Immature natural killer cell (primary cell): ENCODE results near the gene ZC3H10. TPM values are rescaled to one million over a fixed set of nuclear protein-coding genes. Genes with fewer than 3 reads are reported as not detected.

Experiments
- DNase-seq, 3 donors: peaks; one replicate each; pipeline ENCODE4 v3.0.0; 2022; ENCODE audit warnings: mixed read lengths in 1 of 3
- H3K27ac Mint-ChIP-seq, 6 donors: one replicate each; pipeline ENCODE4 v1.8.0; 2020; ENCODE audit warnings: mixed read lengths in 6 of 6, mild to moderate bottlenecking in 5 of 6, inconsistent platforms in 4 of 6, moderate library complexity in 3 of 6
- H3K27me3 Mint-ChIP-seq, 3 donors: one replicate each; pipeline ENCODE4 v1.8.0; 2020 to 2021; ENCODE audit warnings: low read depth in 3 of 3, mild to moderate bottlenecking in 3 of 3, mixed read lengths in 3 of 3, moderate library complexity in 3 of 3, inconsistent platforms in 1 of 3
- H3K36me3 Mint-ChIP-seq, 3 donors: one replicate each; pipeline ENCODE4 v1.8.0; 2020; ENCODE audit warnings: mixed read lengths in 3 of 3, inconsistent platforms in 2 of 3, mild to moderate bottlenecking in 2 of 3
- H3K4me1 Mint-ChIP-seq, 2 donors: one replicate each; pipeline ENCODE4 v1.8.0; 2020; ENCODE audit warnings: inconsistent platforms in 2 of 2, mild to moderate bottlenecking in 2 of 2, mixed read lengths in 2 of 2, moderate library complexity in 1 of 2
- H3K4me3 Mint-ChIP-seq, 5 donors: one replicate each; pipeline ENCODE4 v1.8.0; 2020; ENCODE audit warnings: mild to moderate bottlenecking in 5 of 5, mixed read lengths in 5 of 5, inconsistent platforms in 3 of 5, moderate library complexity in 3 of 5
- H3K9me3 Mint-ChIP-seq, 6 donors: one replicate each; pipeline ENCODE4 v1.8.0; 2020; ENCODE audit warnings: mild to moderate bottlenecking in 6 of 6, mixed read lengths in 6 of 6, inconsistent platforms in 4 of 6, moderate library complexity in 3 of 6
- polyA plus RNA-seq, 3 donors: library from polyadenylated mRNA; unstranded; fragments of 300-500 nt; fragmentation: Illumina TruSeq; gene quantifications; one replicate each; pipeline ENCODE4 v1.2.3, GENCODE V29; 2021

ZC3H10 gene
- polyA plus RNA-seq, 3 donors from 2014 or later, result 0.86 to 4.2 (median 1.3) TPM

DNA sequence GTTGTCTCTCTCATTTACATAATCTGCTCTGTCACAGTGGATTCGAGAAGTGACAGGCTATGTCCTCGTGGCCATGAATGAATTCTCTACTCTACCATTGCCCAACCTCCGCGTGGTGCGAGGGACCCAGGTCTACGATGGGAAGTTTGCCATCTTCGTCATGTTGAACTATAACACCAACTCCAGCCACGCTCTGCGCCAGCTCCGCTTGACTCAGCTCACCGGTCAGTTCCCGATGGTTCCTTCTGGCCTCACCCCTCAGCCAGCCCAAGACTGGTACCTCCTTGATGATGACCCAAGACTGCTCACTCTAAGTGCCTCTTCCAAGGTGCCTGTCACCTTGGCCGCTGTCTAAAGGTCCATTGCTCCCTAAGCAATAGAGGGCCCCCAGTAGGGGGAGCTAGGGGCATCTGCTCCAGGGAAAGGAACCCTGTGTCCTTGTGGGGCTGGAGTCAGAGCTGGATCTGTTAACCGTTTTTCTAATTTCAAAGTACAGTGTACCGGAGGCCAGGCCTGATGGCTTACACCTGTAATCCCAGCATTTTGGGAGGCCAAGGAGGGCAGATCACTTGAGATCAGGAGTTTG is 33.0 kb upstream of the ZC3H10 start:
- Mint-ChIP-seq H3K9me3 (no peaks in the 10 kb centered on the region), H3K36me3 (no peaks in the 10 kb centered on the region), H3K4me1 (peaks cover 0 to 6% of the 10 kb centered on the region in 2 donors), H3K4me3 (no peak overlapping the region), H3K27me3 (peaks cover 2 to 6% (median 4%) of the 10 kb centered on the region in 3 donors), H3K27ac (peak overlapping the region in 1 of 6 donors; percentile 45)
- DNase-seq, result peak in 1 of 3 donors; percentile 11

DNA sequence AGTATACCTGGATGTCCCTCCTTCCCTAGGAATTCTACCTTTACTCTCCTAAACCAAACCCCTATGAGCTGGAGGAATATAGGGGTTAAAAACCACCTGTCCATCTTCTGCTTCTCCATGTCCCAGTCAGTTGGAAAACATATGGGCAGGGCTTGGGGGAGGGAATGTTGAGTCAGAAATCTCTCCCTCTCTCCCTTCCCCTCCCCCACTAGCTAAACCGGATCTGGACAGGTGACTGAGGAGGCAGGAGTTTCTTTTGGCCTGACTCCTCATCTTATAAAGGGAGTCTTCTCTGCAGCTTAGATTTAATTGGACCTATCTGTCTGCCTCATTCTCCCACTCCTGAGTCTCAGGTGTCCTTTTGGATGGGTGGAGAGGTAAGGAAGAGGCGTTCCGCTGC is 32.0 kb upstream of the ZC3H10 start:
- no peak for DNase-seq
- no peak overlapping the region for H3K27ac Mint-ChIP-seq
- no peaks in the 10 kb centered on the region for H3K36me3 Mint-ChIP-seq
- no peak overlapping the region for H3K4me3 Mint-ChIP-seq
- H3K9me3 Mint-ChIP-seq, result no peaks in the 10 kb centered on the region
- H3K4me1 Mint-ChIP-seq, result no peaks in the 10 kb centered on the region
- H3K27me3 Mint-ChIP-seq, result peaks cover 2 to 4% (median 2%) of the 10 kb centered on the region in 3 donors

DNA sequence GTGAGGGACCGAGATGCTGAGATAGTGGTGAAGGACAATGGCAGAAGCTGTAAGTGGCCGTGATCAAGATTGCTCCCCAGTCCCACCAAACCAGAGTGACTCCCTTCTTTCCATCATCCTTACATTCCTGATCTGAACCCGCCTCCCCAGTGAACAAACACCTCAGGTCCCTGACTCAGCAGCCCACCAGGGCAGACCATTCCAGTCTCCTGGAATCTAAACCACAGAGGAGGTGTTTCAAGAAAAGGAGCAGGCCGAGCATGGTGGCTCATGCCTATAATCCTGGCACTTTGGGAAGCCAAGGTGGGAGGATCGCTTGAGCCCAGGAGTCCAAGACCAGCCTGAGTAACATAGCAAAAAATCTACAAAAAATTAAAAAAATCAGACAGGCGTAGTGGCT is 31.5 kb upstream of the ZC3H10 start:
- no peaks in the 10 kb centered on the region for H3K4me1 Mint-ChIP-seq
- H3K9me3 Mint-ChIP-seq, result no peaks in the 10 kb centered on the region
- H3K36me3 Mint-ChIP-seq, result no peaks in the 10 kb centered on the region
- peaks cover 0 to 4% (median 2%) of the 10 kb centered on the region in 3 donors for H3K27me3 Mint-ChIP-seq
- no peak for DNase-seq
- no peak overlapping the region for H3K27ac Mint-ChIP-seq
- no peak overlapping the region for H3K4me3 Mint-ChIP-seq

DNA sequence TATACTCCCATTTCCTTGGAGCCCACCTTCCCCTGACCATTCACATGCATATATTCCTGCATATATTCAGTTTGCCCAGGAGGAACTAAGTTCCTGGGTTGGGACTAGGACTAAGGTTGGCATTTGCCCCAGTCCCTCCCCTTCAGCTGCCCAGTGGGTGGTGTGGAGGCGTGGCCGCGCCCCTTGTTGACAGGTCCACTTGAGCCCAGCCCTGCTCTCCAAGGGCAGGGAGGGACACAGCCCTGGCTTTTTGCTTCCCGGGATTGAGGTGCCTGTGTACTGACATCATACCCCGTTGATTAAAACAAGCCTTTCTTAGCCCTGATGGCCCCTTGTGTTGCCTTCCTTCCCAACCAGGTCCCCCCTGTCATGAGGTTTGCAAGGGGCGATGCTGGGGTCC is 30.8 kb upstream of the ZC3H10 start:
- no peak for DNase-seq
- H3K4me3 Mint-ChIP-seq, result no peak overlapping the region
- H3K27ac Mint-ChIP-seq, result no peak overlapping the region
- H3K36me3 Mint-ChIP-seq, result no peaks in the 10 kb centered on the region
- no peaks in the 10 kb centered on the region for H3K9me3 Mint-ChIP-seq
- H3K27me3 Mint-ChIP-seq, result peaks cover 0 to 4% (median 0%) of the 10 kb centered on the region in 3 donors
- no peaks in the 10 kb centered on the region for H3K4me1 Mint-ChIP-seq

DNA sequence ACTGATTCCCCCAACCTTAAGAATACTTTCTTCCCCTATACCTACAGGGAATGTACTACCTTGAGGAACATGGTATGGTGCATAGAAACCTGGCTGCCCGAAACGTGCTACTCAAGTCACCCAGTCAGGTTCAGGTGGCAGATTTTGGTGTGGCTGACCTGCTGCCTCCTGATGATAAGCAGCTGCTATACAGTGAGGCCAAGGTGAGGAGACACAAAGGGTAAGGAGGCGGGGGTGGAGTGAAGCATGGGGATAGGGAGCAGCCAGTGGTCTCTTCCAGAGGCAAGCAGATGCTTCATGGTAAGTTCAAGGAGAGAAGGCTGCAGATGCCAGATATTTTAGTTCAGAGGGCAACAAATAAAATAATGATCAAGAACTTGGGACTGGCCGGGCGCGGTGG is 20.3 kb upstream of the ZC3H10 start:
- Mint-ChIP-seq H3K36me3 (peaks cover 0 to 5% (median 0%) of the 10 kb centered on the region in 3 donors), H3K4me3 (no peak overlapping the region), H3K27ac (no peak overlapping the region), H3K9me3 (no peaks in the 10 kb centered on the region), H3K4me1 (peaks cover 12 to 15% of the 10 kb centered on the region in 2 donors), H3K27me3 (peaks cover 0 to 10% (median 8%) of the 10 kb centered on the region in 3 donors)
- no peak for DNase-seq

DNA sequence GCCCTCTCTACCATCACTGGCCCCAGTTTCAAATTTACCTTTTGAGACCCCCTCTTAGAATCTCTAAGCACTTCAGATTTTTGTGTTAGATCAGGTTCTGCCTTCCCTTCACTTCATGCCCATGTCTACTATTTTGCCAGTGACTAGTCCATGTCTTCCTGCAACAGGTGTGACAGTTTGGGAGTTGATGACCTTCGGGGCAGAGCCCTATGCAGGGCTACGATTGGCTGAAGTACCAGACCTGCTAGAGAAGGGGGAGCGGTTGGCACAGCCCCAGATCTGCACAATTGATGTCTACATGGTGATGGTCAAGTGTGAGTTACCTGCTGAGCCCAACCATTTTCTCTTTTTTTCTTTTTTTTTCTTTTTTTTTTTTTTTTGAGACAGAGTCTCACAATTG is 19.5 kb upstream of the ZC3H10 start:
- peaks cover 0 to 8% (median 6%) of the 10 kb centered on the region in 3 donors for H3K27me3 Mint-ChIP-seq
- no peak overlapping the region for H3K27ac Mint-ChIP-seq
- no peak for DNase-seq
- H3K36me3 Mint-ChIP-seq, result peaks cover 0 to 5% (median 0%) of the 10 kb centered on the region in 3 donors
- H3K4me3 Mint-ChIP-seq, result no peak overlapping the region
- peaks cover 20 to 23% of the 10 kb centered on the region in 2 donors for H3K4me1 Mint-ChIP-seq
- no peaks in the 10 kb centered on the region for H3K9me3 Mint-ChIP-seq

DNA sequence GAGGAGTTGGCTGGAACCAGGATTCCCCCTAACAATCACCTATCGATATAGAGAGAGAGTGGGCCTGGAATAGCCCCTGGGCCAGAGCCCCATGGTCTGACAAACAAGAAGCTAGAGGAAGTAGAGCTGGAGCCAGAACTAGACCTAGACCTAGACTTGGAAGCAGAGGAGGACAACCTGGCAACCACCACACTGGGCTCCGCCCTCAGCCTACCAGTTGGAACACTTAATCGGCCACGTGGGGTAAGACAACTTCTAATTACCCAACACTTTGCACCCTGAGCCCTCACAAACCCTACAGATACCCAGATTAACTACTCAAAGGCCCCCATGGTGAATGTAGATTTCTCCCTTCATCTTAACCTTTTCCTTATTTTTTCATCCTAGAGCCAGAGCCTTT is 18.3 kb upstream of the ZC3H10 start:
- Mint-ChIP-seq H3K27ac (peak overlapping the region in 3 of 6 donors; percentile 0 to 36 (median 33)), H3K36me3 (peaks cover 0 to 5% (median 0%) of the 10 kb centered on the region in 3 donors), H3K9me3 (no peaks in the 10 kb centered on the region), H3K27me3 (peaks cover 4 to 15% (median 6%) of the 10 kb centered on the region in 3 donors), H3K4me3 (no peak overlapping the region), H3K4me1 (peaks cover 30 to 35% of the 10 kb centered on the region in 2 donors)
- DNase-seq, result no peak

DNA sequence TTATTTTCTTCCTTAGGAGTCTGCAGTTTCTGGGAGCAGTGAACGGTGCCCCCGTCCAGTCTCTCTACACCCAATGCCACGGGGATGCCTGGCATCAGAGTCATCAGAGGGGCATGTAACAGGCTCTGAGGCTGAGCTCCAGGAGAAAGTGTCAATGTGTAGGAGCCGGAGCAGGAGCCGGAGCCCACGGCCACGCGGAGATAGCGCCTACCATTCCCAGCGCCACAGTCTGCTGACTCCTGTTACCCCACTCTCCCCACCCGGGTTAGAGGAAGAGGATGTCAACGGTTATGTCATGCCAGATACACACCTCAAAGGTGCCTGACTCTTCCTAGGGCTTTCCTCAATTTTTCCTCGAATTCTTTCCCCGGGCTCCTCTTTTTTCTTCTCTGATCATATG is 17.0 kb upstream of the ZC3H10 start:
- no peak overlapping the region for H3K4me3 Mint-ChIP-seq
- H3K27ac Mint-ChIP-seq, result peak overlapping the region in 3 of 6 donors; percentile 69 to 98 (median 97)

DNA sequence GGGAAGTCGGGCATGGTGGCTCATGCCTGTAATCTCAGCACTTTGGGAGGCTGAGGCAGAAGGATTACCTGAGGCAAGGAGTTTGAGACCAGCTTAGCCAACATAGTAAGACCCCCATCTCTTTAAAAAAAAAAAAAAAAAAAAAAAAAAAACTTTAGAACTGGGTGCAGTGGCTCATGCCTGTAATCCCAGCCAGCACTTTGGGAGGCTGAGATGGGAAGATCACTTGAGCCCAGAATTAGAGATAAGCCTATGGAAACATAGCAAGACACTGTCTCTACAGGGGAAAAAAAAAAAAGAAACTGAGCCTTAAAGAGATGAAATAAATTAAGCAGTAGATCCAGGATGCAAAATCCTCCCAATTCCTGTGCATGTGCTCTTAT is 15.4 kb upstream of the ZC3H10 start:
- Mint-ChIP-seq H3K27ac (peak overlapping the region; percentile 93 to 99 (median 96)), H3K36me3 (peaks cover 0 to 5% (median 5%) of the 10 kb centered on the region in 3 donors), H3K4me1 (peaks cover 50 to 57% of the 10 kb centered on the region in 2 donors), H3K9me3 (no peaks in the 10 kb centered on the region), H3K27me3 (peaks cover 4 to 14% (median 7%) of the 10 kb centered on the region in 3 donors), H3K4me3 (peak overlapping the region; percentile 92 to 100 (median 96))
- DNase-seq, result no peak

More for the DNA sequence above, 17.0 kb upstream of the ZC3H10 start:
- Mint-ChIP-seq H3K27me3 (peaks cover 4 to 12% (median 7%) of the 10 kb centered on the region in 3 donors), H3K4me1 (peaks cover 43 to 47% of the 10 kb centered on the region in 2 donors), H3K9me3 (no peaks in the 10 kb centered on the region), H3K36me3 (peaks cover 0 to 5% (median 0%) of the 10 kb centered on the region in 3 donors)
- DNase-seq, result no peak

DNA sequence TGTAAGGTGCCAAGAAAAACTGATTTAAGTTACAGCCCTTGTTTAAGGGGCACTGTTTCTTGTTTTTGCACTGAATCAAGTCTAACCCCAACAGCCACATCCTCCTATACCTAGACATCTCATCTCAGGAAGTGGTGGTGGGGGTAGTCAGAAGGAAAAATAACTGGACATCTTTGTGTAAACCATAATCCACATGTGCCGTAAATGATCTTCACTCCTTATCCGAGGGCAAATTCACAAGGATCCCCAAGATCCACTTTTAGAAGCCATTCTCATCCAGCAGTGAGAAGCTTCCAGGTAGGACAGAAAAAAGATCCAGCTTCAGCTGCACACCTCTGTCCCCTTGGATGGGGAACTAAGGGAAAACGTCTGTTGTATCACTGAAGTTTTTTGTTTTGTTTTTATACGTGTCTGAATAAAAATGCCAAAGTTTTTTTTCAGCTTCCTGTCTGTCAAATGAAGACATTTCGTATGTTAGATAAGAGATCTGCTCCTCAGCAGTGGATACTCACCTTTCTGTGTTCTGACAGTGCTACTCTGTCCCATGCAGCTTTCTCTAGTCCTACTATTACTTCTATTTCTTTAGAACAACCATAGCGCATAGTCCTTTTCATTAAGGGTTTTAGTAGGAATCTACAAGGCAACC is 14.9 kb upstream of the ZC3H10 start:
- H3K27ac Mint-ChIP-seq, result peak overlapping the region; percentile 93 to 99 (median 96)
- peak; percentile 44 to 49 (median 49) for DNase-seq
- H3K27me3 Mint-ChIP-seq, result peaks cover 4 to 13% (median 7%) of the 10 kb centered on the region in 3 donors
- H3K9me3 Mint-ChIP-seq, result no peaks in the 10 kb centered on the region
- peak overlapping the region; percentile 92 to 100 (median 96) for H3K4me3 Mint-ChIP-seq
- peaks cover 50 to 57% of the 10 kb centered on the region in 2 donors for H3K4me1 Mint-ChIP-seq
- peaks cover 0 to 10% (median 5%) of the 10 kb centered on the region in 3 donors for H3K36me3 Mint-ChIP-seq

DNA sequence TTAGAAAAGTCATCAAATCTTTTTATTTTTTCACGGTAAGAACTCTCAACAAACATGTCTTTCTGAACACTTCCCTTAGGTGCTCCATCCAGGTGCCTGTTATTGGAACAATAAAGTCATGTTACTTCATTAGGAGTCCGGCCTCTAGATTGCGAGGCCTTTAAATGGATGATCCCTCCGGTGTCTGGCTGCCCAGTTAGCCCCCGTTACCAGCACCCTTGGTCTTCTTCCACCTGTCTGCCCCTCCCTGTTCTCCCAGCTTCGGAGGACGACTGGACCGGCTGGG is 14.3 kb upstream of the ZC3H10 start:
- H3K4me3 Mint-ChIP-seq, result peak overlapping the region; percentile 92 to 100 (median 96)
- no peaks in the 10 kb centered on the region for H3K9me3 Mint-ChIP-seq
- no peak for DNase-seq
- peaks cover 4 to 11% (median 7%) of the 10 kb centered on the region in 3 donors for H3K27me3 Mint-ChIP-seq
- peaks cover 50 to 57% of the 10 kb centered on the region in 2 donors for H3K4me1 Mint-ChIP-seq
- peaks cover 0 to 15% (median 5%) of the 10 kb centered on the region in 3 donors for H3K36me3 Mint-ChIP-seq
- H3K27ac Mint-ChIP-seq, result peak overlapping the region; percentile 93 to 99 (median 96)

DNA sequence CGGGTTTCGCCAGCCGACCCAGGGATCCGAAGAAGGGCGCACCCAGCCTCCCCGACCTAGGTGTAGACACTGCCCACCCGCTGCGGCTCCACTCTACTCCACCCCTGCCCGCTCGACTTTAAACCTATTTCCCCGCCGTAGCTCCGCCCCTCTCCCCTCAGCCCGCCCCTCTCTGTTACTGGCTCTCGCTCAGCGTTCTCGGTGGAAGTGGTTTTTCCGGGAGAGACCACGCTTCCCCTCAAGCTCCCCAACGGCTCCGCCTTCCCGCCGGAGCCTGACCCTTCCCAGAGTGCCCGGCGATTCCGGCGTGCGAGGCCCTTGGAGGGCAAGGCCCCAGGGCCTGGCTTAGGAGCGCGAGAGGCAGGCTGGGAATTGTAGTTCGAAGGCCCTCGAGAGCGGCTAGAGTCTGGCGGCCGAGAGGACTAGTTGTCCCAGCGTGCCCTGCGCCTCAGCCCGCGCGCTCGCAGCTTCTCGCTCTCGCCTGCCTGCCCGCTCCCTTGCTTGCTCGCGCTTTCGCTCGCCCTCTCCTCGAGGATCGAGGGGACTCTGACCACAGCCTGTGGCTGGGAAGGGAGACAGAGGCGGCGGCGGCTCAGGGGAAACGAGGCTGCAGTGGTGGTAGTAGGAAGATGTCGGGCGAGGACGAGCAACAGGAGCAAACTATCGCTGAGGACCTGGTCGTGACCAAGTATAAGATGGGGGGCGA is 13.8 kb upstream of the ZC3H10 start, which contains the start of gene PA2G4:
PA2G4 (plus strand) TSS at position 451 of the 706 bp plus-strand sequence; CDS start at position 630, 179 bp downstream.
- peak; percentile 93 to 94 (median 94) for DNase-seq
- Mint-ChIP-seq H3K9me3 (no peaks in the 10 kb centered on the region), H3K4me3 (peak within 1 kb of the TSS; percentile 92 to 100 (median 96)), H3K4me1 (peaks cover 50 to 57% of the 10 kb centered on the region in 2 donors), H3K27ac (peak within 1 kb of the TSS; percentile 93 to 99 (median 96)), H3K27me3 (peaks cover 4 to 11% (median 7%) of the 10 kb centered on the region in 3 donors), H3K36me3 (peaks cover 0 to 18% (median 5%) of the 10 kb centered on the region in 3 donors)

DNA sequence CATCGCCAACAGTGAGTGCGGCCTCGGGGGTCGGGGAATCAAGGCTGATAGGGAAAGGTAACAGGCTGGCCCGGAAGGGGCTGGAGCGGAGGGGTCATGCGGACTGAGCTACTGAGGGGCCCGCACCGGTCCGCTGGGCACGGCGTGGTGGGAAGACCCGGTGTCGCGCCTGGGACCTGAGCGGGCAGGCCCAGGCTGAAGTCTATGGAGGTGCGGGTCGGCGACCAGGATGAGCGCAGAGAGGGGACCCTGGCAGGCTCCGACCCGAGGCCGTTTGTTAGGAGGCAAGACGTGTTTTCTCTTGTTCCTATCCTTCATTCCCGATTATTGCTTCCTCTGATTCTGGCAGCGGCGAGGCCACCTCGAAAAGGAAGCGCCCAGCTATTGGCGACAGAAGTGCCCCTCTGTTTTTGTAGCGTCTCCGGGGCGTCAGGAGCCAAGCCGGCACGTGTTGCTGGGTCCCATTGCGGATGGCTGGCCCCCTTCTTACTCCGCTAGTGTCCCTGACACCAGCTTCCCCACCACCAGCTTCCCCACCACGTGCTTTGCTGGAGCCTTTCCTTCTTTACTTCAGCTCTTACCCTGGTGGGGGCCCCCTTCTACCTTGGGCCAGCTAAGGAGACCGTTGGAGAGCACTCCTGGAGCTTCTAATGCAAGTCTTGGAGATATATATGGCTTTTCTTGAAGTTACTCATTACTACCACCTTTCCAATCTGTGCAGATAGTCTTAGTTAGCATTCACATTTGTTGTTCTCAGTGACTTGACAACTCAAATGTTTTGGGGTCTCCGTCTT is 13.1 kb upstream of the ZC3H10 start:
- peaks cover 4 to 11% (median 7%) of the 10 kb centered on the region in 3 donors for H3K27me3 Mint-ChIP-seq
- no peaks in the 10 kb centered on the region for H3K9me3 Mint-ChIP-seq
- H3K4me3 Mint-ChIP-seq, result peak overlapping the region; percentile 92 to 100 (median 96)
- peak overlapping the region; percentile 93 to 99 (median 96) for H3K27ac Mint-ChIP-seq
- peak in 1 of 3 donors; percentile 13 for DNase-seq
- H3K4me1 Mint-ChIP-seq, result peaks cover 50 to 57% of the 10 kb centered on the region in 2 donors
- H3K36me3 Mint-ChIP-seq, result peaks cover 0 to 21% (median 5%) of the 10 kb centered on the region in 3 donors
